Psoas muscle (tissue), 8 donors: Measurements from ENCODE around the gene DGKB. TPM values are rescaled to one million over a fixed set of nuclear protein-coding genes. Genes with fewer than 3 reads are reported as not detected.

Source experiments
- ATAC-seq, 4 donors: fragments of 200-7000 bp; cut with Tn5 transposase; one replicate each; pipeline ENCODE4 v1.9.1; 2020; ENCODE audit warnings: moderate library complexity in 3 of 4, mild to moderate bottlenecking in 2 of 4
- DNase-seq, 2 donors: peaks; one replicate each; pipeline ENCODE4 v3.0.0-alpha.2; 2020
- H3K27ac ChIP-seq: fragments of 200-600 bp; one replicate; pipeline ENCODE4 v1.8.0; 2022
- H3K27me3 ChIP-seq, 3 donors: fragments of 200-600 bp in 1 of 3; one replicate each; pipeline versions ENCODE4 v1.6.1 to v1.8.0; 2013 to 2022; ENCODE audit warnings: low read length in 2 of 3, mild to moderate bottlenecking in 2 of 3, moderate library complexity in 1 of 3; ENCODE audit not compliant: insufficient read depth in 3 of 3
- H3K36me3 ChIP-seq, 2 donors: fragments of 200-600 bp in 1 of 2; one replicate each; pipeline versions ENCODE4 v1.6.1 to v1.8.0; 2013 to 2022; ENCODE audit warnings: low read depth in 1 of 2, mild to moderate bottlenecking in 1 of 2, moderate library complexity in 1 of 2; ENCODE audit not compliant: insufficient read depth in 1 of 2
- H3K4me1 ChIP-seq: fragments of 200-600 bp; one replicate; pipeline ENCODE4 v1.8.0; 2022
- H3K4me3 ChIP-seq: fragments of 200-600 bp; one replicate; pipeline ENCODE4 v1.8.0; 2022; ENCODE audit warnings: mild to moderate bottlenecking
- H3K9me3 ChIP-seq: fragments of 200-600 bp; one replicate; pipeline ENCODE4 v1.8.0; 2022
- WGBS, 3 donors: extraction: QIAGEN DNeasy Blood & Tissue Kit; methylation state at CpG; one replicate each; pipeline versions ENCODE4 v1.1.6 to v1.1.7; 2013; 5-methylcytosine and 5-hydroxymethylcytosine counted together
- intact Hi-C, 2 donors: fragments of 100-400 bp; cut with DNase I; formaldehyde crosslinking; loops; one replicate each; pipeline versions ENCODE4 v1.11.0 to v1.14.2; 2022
- polyA plus RNA-seq, 3 donors: library from polyadenylated mRNA; stranded (reverse); fragments of 200-250 nt; gene quantifications; one replicate each; pipeline ENCODE4 v1.2.3, GENCODE V29; 2013
- total RNA-seq, 4 donors: library from RNA; stranded (reverse); fragmentation: NEBNext Ultra II Directional in 2 of 4; extraction: Animal tissue kit (Norgen Biotek cat#: 25700) in 2 of 4; gene quantifications; one replicate each; pipeline versions ENCODE4 v1.2.1 to v1.2.4, GENCODE V29; 2021 to 2023
- TF ChIP-seq, protein P1 (sequence below): fragments of 200-600 bp; IDR thresholded peaks from one replicate; pipeline ENCODE4 v1.8.0; 2022; ENCODE audit warnings: antibody characterized with exemption
- donor health status: healthy with polysubstance abuse.
- donor health status: DM: no; HTN: no; CAD: no; lungs with moderate emphysema.
- donor health status: Bipolar disorder and iron deficiency.
- donor health status: healthy.
- donor health status: DM: yes; HTN: yes; CAD: no.
- donor health status: DM: no; HTN: no; CAD: no.
- donor health status: DM: no; HTN: no; CAD: no.
- donor health status: DM: yes; HTN: yes; CAD: no.

The DGKB gene
- total and polyA plus RNA-seq, 7 donors, result 0.01 to 0.26 (median 0.04) TPM; not detected in 2

GRCh38 chr7:14305233-14305866, 597.2 kb downstream of the DGKB start:
- no peak overlapping the region for H3K4me3 ChIP-seq
- WGBS, 3 donors, result 60 to 72% (median 63%) methylated on average over 4 of the region's 4 CpGs
- no peak overlapping the region for H3K27ac ChIP-seq
- ATAC-seq (no peak), DNase-seq (no peak)
- H3K4me1 ChIP-seq, result no peaks in the 10 kb centered on the region
- H3K27me3 ChIP-seq, result no peaks in the 10 kb centered on the region
- TF ChIP-seq, protein P1, sequence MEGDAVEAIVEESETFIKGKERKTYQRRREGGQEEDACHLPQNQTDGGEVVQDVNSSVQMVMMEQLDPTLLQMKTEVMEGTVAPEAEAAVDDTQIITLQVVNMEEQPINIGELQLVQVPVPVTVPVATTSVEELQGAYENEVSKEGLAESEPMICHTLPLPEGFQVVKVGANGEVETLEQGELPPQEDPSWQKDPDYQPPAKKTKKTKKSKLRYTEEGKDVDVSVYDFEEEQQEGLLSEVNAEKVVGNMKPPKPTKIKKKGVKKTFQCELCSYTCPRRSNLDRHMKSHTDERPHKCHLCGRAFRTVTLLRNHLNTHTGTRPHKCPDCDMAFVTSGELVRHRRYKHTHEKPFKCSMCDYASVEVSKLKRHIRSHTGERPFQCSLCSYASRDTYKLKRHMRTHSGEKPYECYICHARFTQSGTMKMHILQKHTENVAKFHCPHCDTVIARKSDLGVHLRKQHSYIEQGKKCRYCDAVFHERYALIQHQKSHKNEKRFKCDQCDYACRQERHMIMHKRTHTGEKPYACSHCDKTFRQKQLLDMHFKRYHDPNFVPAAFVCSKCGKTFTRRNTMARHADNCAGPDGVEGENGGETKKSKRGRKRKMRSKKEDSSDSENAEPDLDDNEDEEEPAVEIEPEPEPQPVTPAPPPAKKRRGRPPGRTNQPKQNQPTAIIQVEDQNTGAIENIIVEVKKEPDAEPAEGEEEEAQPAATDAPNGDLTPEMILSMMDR, result no peak
- H3K36me3 ChIP-seq, result no peaks in the 10 kb centered on the region
- intact Hi-C loops, result no loop called here
- no peaks in the 10 kb centered on the region for H3K9me3 ChIP-seq

- Histone ChIP-seq H3K4me1 (no peaks in the 10 kb centered on the region), H3K4me3 (no peak overlapping the region), H3K27ac (no peak overlapping the region), H3K9me3 (no peaks in the 10 kb centered on the region), H3K36me3 (no peaks in the 10 kb centered on the region), H3K27me3 (no peaks in the 10 kb centered on the region)
- no peak for DNase-seq
- ATAC-seq, result no peak
- TF ChIP-seq, protein P1, result no peak
- WGBS, 3 donors, result 86 to 96% (median 91%) methylated on average over 2 of the region's 2 CpGs
- intact Hi-C loops, result no loop called here
These were observed 599.0 kb downstream of the DGKB start for GRCh38 chr7:14303536-14303935.

GRCh38 chr7:14294637-14295036, 607.9 kb downstream of the DGKB start:
- DNase-seq, result no peak
- Histone ChIP-seq H3K36me3 (no peaks in the 10 kb centered on the region), H3K27ac (no peak overlapping the region), H3K27me3 (no peaks in the 10 kb centered on the region), H3K4me1 (no peaks in the 10 kb centered on the region), H3K4me3 (no peak overlapping the region), H3K9me3 (no peaks in the 10 kb centered on the region)
- TF ChIP-seq, protein P1, result no peak
- 70 to 76% (median 75%) methylated on average over 1 of the region's 1 CpG for WGBS, 3 donors
- intact Hi-C loops, result no loop called here
- ATAC-seq, result no peak

GRCh38 chr7:14293434-14293833, 609.1 kb downstream of the DGKB start:
- H3K27me3 ChIP-seq, result no peaks in the 10 kb centered on the region
- intact Hi-C loops, result no loop called here
- H3K9me3 ChIP-seq, result no peaks in the 10 kb centered on the region
- DNase-seq, result no peak
- no peak for ATAC-seq
- TF ChIP-seq, protein P1, result no peak
- WGBS, 3 donors, result 68 to 73% (median 70%) methylated on average over 2 of the region's 2 CpGs
- no peak overlapping the region for H3K27ac ChIP-seq
- H3K4me1 ChIP-seq, result no peaks in the 10 kb centered on the region
- no peaks in the 10 kb centered on the region for H3K36me3 ChIP-seq
- no peak overlapping the region for H3K4me3 ChIP-seq

DNA sequence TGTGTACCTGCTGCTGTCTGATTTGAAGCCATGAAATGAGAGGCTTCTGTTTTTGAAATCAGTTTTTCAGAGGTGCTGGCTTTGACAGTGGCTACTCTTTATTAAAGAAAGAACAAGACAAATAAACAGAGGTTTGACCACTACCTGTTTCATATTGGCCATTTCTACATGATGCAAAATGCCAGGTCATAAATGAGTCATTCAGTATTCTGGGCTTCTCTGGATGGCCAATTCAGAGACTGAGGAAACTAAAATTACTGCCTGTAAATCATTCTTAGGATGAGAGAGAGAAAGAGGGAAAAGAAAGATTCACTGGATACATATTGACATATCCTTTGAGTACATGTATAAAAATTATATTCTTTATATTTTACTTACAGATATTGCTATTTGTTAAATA, 609.8 kb downstream of the DGKB start:
- Histone ChIP-seq H3K4me1 (no peaks in the 10 kb centered on the region), H3K36me3 (no peaks in the 10 kb centered on the region), H3K27me3 (no peaks in the 10 kb centered on the region), H3K9me3 (no peaks in the 10 kb centered on the region), H3K27ac (no peak overlapping the region), H3K4me3 (no peak overlapping the region)
- ATAC-seq (no peak), DNase-seq (no peak)
- intact Hi-C loops, result no loop called here
- TF ChIP-seq, protein P1, result no peak
